Adipocyte (in vitro differentiated cells): ENCODE data around the gene PARN.

Source experiments
- DNase-seq: peaks from one replicate; pipeline ENCODE4 v3.0.0-alpha.2; 2015; ENCODE audit warnings: low read depth
- H3K27me3 ChIP-seq: replicated peaks from 2 replicates; pipeline ENCODE4 v1.7.0; 2013; ENCODE audit warnings: mild to moderate bottlenecking, low read length, moderate library complexity; ENCODE audit not compliant: control insufficient read depth, insufficient read depth
- H3K36me3 ChIP-seq: 2 replicates; pipeline ENCODE4 v1.7.0; 2013; ENCODE audit warnings: low read length, mild to moderate bottlenecking, moderate library complexity; ENCODE audit not compliant: control insufficient read depth, insufficient read depth, severe bottlenecking
- H3K4me1 ChIP-seq: 2 replicates; pipeline ENCODE4 v1.7.0; 2013; ENCODE audit warnings: mild to moderate bottlenecking, low read length, moderate library complexity; ENCODE audit not compliant: control insufficient read depth, insufficient read depth
- H3K4me3 ChIP-seq: 2 replicates; pipeline ENCODE4 v1.7.0; 2013; ENCODE audit warnings: mild to moderate bottlenecking, low read length, moderate library complexity
- H3K9ac ChIP-seq: 2 replicates; pipeline ENCODE4 v1.7.0; 2013; ENCODE audit warnings: mild to moderate bottlenecking, low read length, moderate library complexity
- H3K9me3 ChIP-seq: 2 replicates; pipeline ENCODE4 v1.7.0; 2013; ENCODE audit warnings: mild to moderate bottlenecking, low read length, moderate library complexity; ENCODE audit not compliant: control insufficient read depth

Gene PARN

DNA sequence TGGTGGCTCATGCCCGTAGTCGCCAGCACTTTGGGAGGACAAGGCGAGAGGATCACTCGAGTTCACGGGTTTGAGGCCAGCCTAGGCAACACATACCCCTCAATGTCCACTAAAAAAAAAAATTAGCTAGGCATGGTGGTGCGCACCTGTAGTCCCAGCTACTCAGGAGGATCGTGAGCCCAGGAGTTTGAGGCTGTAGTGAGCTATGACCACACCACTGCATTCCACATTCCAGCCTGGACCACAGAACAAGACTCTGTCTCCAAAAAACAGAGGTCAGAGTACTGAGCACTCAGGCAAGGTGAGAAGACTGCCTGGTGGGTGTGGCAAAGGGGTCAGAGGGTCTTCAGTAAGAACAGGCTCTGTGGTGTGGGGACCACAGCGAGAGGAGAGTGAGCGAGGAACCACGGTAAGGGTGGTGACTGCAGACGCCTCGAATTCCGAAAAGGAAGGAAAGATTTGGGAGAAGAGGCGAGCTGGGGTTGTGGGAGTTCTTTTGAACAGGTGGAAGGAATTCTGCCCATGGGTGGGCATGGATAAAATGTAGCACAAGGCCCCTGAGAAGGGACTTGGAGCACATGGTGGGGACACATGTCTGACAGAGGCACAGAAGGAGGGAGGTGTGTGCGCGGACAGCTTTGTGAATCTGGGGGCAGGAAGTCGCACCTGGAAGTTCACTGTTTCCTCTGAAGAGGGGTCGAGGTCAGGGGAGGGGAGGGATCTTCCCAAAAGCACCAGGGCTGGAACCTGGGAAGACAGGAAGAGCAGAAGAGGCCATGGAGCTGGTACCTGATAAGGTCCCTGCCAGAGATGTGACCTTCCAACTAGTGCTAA is 134.6 kb downstream of the PARN start:
- H3K4me1 ChIP-seq = peaks cover 3% of the 10 kb centered on the region
- no peak overlapping the region for H3K9ac ChIP-seq
- DNase-seq = no peak
- no peaks in the 10 kb centered on the region for H3K27me3 ChIP-seq
- H3K9me3 ChIP-seq = no peaks in the 10 kb centered on the region
- H3K4me3 ChIP-seq = no peak overlapping the region
- H3K36me3 ChIP-seq = no peaks in the 10 kb centered on the region

GRCh38 chr16:14494396-14494966 is 135.6 kb downstream of the PARN start:
- DNase-seq = no peak
- H3K9ac ChIP-seq = no peak overlapping the region
- no peaks in the 10 kb centered on the region for H3K27me3 ChIP-seq
- H3K4me1 ChIP-seq = peaks cover 4% of the 10 kb centered on the region
- H3K9me3 ChIP-seq = no peaks in the 10 kb centered on the region
- H3K4me3 ChIP-seq = no peak overlapping the region
- no peaks in the 10 kb centered on the region for H3K36me3 ChIP-seq

- H3K27me3 ChIP-seq = no peaks in the 10 kb centered on the region
- H3K4me3 ChIP-seq = no peak overlapping the region
- H3K36me3 ChIP-seq = no peaks in the 10 kb centered on the region
- peaks cover 10% of the 10 kb centered on the region for H3K4me1 ChIP-seq
- DNase-seq = no peak
- H3K9ac ChIP-seq = no peak overlapping the region
- H3K9me3 ChIP-seq = no peaks in the 10 kb centered on the region
These were observed 136.3 kb downstream of the PARN start for GRCh38 chr16:14493791-14494190.

DNA sequence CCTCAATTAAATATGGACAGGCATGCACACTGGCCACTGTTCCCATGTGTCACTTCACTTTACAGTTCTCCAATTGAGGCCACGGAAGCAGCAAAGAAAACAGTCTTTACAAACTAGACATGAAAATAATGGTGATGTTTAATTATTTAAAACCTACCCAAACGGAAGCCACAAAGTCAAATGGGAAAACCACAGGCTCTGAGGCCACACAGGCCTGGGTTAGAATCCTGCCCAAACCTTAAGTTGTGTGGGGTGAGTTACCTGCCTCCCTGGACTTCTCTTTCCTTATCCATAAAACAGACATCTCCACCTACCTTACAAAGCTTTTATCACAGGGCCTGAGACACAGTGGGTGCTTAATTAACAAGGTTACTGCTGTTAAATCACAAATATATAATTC is 137.4 kb downstream of the PARN start:
- Histone ChIP-seq H3K27me3 (no peaks in the 10 kb centered on the region), H3K9ac (no peak overlapping the region), H3K9me3 (no peaks in the 10 kb centered on the region), H3K36me3 (no peaks in the 10 kb centered on the region), H3K4me3 (no peak overlapping the region), H3K4me1 (peaks cover 22% of the 10 kb centered on the region)
- DNase-seq = no peak

GRCh38 chr16:14491861-14492529 is 138.1 kb downstream of the PARN start:
- no peak for DNase-seq
- no peaks in the 10 kb centered on the region for H3K36me3 ChIP-seq

DNA sequence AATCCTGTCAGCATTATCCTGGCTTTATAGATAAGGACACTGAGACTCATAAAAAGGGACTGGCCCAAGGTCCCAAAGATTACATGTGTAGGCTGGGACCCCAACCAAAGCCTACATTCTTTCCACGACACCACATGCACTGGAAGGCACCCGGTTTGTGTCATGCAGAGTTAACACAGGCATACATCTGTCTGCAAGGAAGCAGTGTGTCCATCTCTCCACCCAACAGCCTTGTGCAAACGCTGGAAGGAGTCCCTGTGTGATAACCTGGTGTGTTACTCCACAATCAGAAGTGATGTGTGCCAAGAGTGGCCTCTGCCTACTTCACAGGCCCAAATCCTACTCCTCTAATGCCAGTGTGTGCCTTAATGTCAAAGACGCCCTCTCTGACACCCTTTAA is 139.8 kb downstream of the PARN start:
- Histone ChIP-seq H3K36me3 (no peaks in the 10 kb centered on the region), H3K4me3 (no peak overlapping the region), H3K27me3 (no peaks in the 10 kb centered on the region), H3K9ac (no peak overlapping the region), H3K9me3 (no peaks in the 10 kb centered on the region), H3K4me1 (peaks cover 33% of the 10 kb centered on the region)
- DNase-seq = no peak

More at GRCh38 chr16:14491861-14492529, 138.1 kb downstream of the PARN start:
- Histone ChIP-seq H3K4me1 (peaks cover 24% of the 10 kb centered on the region), H3K4me3 (no peak overlapping the region), H3K27me3 (no peaks in the 10 kb centered on the region), H3K9me3 (no peaks in the 10 kb centered on the region), H3K9ac (no peak overlapping the region)

- Histone ChIP-seq H3K9me3 (no peaks in the 10 kb centered on the region), H3K27me3 (no peaks in the 10 kb centered on the region), H3K4me3 (no peak overlapping the region), H3K9ac (no peak overlapping the region), H3K4me1 (peaks cover 41% of the 10 kb centered on the region), H3K36me3 (no peaks in the 10 kb centered on the region)
- DNase-seq = no peak
These were observed 140.6 kb downstream of the PARN start for GRCh38 chr16:14489460-14489859.

DNA sequence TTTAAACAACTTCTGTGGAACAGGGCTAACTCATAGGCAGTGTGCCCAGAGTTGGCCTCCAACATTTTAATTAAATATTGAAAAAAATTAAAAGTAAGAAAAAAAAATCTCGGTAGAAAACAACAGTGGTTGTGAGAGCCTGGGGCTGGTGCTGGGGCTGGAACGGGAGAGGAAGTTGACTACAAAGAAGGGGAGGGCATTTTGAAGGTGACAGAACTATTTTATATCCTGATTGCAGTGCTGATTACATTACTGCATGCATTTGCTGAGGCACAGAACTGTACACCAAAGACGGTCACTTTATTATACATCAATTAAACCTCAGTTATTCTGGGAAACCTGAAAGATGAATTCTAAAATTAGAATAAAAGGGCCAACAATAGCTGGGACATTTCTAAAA is 142.5 kb downstream of the PARN start:
- Histone ChIP-seq H3K4me3 (peak overlapping the region; percentile 83), H3K27me3 (no peaks in the 10 kb centered on the region), H3K9ac (peak overlapping the region; percentile 83), H3K36me3 (no peaks in the 10 kb centered on the region), H3K9me3 (no peaks in the 10 kb centered on the region), H3K4me1 (peaks cover 44% of the 10 kb centered on the region)
- no peak for DNase-seq

- no peaks in the 10 kb centered on the region for H3K27me3 ChIP-seq
- no peaks in the 10 kb centered on the region for H3K9me3 ChIP-seq
- peak; percentile 95 for DNase-seq
- H3K4me1 ChIP-seq = peaks cover 44% of the 10 kb centered on the region
- peak overlapping the region; percentile 83 for H3K9ac ChIP-seq
- peaks cover 6% of the 10 kb centered on the region for H3K36me3 ChIP-seq
- H3K4me3 ChIP-seq = peak overlapping the region; percentile 83
These were observed 143.3 kb downstream of the PARN start for GRCh38 chr16:14486520-14487303.

- H3K27me3 ChIP-seq = no peaks in the 10 kb centered on the region
- peak overlapping the region; percentile 83 for H3K9ac ChIP-seq
- H3K36me3 ChIP-seq = peaks cover 13% of the 10 kb centered on the region
- peaks cover 44% of the 10 kb centered on the region for H3K4me1 ChIP-seq
- DNase-seq = peak; percentile 45
- peak overlapping the region; percentile 83 for H3K4me3 ChIP-seq
- H3K9me3 ChIP-seq = no peaks in the 10 kb centered on the region
These were observed 144.1 kb downstream of the PARN start for GRCh38 chr16:14485811-14486519.
